GM18526 (cell line): ENCODE data around the gene PXDN.

Experiments used
- POLR2A ChIP-seq: IDR thresholded peaks from 3 replicates; pipeline ENCODE4 v1.6.1; 2011; ENCODE audit not compliant: insufficient read length; ENCODE audit errors: extremely low read depth

Gene PXDN

DNA sequence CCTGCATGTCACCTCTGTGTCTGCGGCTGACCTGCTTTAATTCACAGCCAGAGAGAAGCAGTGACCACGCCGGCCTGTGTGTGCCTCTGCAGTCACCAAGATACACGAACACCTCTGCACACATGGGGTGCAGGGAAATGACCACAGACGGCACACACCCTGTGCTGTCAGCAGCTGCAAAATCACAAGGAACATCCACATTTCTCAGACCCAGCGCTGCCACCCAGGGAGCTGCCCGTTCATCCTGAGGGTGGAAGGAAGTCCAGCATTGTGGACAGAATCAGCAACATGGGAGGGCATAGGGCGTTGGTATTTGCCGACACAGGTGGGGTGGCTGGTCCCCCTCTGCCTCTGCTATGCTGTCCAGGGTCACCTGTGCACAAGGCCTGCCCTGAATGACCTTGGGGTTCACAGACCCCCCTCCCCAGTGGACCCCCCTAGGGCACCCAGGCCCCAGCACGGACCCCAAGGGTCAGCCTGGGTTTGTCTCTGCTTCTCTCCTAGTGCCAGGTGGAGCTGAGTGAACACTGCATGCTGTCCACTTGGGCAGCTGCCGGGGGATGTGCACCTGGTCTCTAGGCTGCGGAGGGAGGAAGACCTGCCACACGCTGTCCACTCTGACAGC lies 107.4 kb downstream of the PXDN start:
- no peak for TF ChIP-seq POLR2A

DNA sequence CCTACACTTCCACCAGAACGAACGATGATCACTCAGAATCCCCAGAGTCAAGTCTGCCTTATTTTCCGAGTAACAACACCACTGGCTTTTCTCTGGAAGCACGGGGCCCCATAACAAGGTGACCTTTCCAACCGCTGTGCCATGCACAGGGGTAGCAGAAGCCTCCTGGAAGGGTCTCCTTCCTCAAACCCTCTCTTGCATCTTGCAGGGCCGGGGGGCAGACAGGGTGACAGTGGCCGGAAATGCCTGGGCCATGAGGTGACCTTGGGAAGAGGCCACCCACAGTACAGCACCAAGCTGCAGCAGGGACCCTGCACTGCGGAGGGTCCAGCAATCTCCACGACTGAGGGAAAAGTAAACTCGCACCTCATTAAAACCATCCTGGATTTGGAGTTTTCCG lies 108.5 kb downstream of the PXDN start:
- no peak for TF ChIP-seq POLR2A

DNA sequence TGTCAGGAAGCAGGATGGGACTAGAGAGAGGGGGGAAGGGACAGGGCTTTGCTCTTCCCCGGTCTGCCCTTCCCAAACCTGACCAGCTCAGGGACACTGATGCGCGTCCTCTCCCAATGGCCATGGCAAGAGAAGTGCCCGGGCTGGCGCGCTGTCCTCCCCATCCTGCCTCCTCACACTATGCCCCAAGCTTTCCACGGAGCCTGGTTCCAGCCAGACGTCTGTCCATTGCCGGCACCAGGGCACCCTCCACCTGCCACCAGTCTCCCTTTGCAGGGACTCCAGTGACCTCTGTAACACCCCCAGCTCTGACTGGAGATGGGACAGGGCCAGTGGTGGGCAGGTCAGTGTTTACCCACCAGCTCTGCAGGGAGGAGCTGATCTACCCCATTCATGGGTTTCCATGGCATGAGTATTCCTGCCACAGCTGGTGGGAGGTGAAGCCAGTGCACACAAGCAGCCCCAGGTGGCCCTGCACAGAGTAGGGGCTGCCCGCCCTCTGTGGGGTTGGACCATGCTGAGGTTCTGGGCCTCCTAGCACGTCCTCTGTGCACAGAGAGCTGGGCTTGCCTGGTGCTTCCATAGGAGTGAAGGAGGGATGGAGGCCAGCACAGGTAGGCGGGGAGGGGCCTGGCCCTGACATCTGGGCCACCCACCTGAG lies 109.5 kb downstream of the PXDN start:
- TF ChIP-seq POLR2A: no peak

DNA sequence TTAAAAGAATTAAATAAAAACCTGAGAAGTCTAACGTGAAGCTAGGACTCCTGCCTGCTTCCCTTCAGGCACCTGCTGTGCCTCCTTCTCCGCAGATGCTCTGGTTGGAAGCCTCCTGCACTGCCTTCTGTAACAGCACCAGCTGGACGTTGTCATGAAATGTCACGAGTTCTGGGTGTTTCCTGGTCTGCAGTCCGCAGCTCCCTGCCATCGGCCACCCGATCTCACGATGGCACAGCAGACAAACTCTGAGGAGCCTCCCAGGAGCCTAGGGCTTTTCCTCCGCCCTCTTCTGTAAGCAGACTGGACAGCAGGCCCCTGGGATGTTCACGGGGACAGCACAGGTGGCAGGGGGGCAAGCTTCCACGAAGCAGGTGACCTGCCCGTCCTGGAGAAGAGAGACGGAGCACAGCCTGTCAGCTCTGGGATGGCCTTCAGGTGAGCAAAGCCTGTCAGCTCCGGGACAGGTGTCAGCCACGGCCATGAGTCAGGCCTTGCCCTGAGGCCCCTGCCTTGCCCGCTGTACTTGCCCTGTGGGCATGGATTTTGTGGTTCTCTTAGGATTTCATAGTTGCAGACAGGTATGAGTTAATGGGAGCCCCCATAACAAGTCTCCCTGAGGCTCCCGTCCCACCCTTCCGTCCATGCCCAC lies 110.3 kb downstream of the PXDN start:
- TF ChIP-seq POLR2A: no peak

DNA sequence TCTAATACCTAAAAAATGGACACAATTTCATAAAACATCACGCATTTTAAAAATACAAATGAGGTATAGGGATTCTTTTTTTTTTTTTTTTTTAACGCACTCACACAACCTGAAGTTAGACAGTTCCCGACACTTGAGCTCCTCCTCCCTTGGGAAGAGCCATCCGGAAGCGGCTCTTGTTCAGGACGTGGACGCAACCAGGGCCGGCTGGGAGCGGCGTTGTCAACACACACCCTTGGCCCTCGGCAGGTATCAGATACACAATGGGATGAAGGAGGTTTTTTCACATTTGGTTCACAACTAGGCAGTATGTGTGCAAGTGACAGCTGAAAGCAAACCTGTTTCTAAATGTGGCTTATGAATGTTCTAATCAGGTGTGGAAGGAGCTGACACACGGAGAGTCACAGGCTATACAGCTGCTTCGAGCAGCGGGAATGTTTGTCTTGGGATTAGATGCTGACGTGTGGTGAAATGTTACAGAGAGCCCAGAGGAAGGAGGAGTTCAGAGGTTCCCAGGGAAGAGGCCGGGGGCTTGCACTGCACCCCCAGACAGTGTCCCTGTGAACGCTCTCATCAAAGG lies 111.1 kb downstream of the PXDN start:
- no peak for TF ChIP-seq POLR2A

DNA sequence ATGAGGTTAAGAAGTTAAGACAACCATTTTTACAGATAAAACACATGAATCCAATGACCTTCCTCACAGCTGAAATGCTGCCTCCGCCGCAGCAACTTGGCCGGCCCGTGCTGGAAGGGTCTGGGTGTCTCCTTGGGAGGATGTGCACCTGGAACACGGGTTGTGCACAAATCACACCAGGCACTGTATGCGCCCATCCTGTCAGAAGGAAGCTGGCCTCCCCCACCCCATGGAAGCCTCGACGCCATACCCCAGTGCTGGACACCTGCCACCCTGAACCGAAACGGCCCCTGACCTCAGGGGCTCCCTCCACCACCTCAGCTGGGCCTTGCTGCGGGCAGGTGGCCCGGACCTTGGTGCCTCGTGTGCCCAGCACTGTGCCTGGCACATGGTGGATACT lies 111.8 kb downstream of the PXDN start:
- no peak for TF ChIP-seq POLR2A

DNA sequence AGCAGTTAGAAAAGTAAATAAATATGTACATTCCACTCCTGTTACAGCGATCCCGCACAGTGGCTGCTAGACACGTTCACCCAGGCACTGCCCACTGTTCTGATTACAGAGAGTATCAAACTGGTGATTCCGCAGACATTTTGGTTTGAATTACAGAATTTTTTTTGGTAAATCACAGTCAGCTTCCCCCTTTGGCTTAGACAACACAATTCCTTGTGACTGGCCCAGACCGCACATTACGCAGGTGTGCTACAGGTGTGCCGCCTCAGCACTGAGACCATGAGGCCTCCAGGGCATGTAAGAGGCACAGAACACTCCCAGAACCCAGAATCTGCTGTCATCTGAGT lies 112.3 kb downstream of the PXDN start:
- TF ChIP-seq POLR2A: no peak

DNA sequence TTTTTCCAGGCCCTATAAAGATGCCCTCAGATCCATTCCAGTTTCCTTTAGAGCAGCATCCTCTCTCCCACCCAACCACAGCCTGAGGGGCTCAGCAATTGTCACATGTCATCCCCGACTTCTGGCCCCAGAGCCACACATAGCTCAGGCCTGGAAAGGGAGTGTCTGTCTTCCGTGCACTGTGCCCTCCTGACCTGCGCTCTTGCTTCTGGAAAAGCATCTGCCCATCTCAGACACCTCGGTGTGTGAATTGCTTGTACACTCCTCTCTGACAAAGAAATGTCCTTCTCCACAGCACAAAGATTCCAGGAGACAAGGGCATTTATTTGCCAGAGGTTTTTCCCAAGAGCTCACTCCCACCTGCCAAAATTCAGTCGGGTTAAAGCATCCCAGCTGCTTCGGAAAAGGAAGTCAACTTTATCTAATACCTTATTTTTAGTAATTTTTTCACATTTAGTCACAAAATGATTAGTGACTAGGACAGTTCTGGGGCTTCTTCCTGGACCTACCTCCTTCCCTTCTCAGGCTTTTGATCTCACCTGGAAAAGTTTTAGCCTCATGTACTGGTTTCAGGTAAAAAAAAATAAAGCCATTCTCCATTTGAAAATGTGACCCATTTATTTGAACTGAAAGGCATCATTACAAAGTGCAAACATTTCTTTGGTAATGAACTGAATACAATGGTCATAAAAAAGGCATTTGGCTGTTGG lies 112.9 kb downstream of the PXDN start:
- no peak for TF ChIP-seq POLR2A

DNA sequence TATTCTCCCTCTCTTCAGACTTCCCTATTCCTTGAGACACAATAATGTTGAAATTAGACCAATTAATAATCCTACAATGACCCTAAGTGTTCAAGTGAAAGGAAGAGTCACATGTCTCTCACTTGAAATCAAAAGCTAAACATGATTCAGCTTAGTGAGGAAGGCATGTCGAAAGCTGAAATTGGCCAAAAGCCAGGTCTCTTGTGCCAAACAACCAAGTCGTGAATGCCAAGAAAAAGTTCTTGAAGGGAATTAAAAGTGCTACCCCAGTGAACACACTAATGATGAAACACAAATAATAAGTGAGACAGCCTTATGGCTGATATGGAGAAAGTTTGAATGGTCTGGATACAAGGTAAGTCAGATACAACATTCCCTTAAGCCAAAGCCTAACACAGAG lies 115.4 kb downstream of the PXDN start:
- no peak for TF ChIP-seq POLR2A

DNA sequence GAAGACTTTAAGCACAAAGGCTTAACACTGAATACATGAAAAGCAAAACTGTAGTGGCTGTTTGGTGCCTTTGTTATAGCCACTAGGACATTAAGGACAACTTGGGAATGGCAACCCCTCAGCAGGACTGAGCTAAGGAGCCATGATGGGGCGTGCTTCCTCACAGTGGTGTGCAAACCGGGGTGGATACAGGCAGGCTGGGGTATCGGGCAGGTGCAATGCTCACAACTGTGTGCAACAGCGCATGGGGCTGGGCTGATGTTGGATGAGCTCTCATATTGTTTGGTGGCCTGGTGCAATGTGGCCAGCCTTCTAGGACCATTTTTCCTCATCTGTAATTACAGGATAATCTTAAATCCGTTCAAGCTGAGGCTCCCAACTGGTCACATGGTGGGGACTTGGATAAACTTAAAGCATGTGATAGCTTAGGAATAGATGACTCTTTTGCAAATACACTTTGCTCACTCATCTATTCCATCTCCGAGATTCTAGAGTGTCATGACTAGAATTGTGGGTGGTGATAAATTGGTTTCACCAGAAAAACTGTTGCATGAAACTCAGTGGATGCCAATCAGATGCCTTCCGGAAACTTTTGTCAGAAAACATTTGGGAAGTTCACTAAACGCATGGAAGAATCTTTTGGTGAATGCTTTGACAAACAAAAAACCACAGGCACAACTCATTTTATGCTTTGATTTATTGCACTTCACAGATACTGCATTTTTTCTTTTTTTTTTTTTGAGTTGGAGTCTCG lies 116.5 kb downstream of the PXDN start:
- no peak for TF ChIP-seq POLR2A

DNA sequence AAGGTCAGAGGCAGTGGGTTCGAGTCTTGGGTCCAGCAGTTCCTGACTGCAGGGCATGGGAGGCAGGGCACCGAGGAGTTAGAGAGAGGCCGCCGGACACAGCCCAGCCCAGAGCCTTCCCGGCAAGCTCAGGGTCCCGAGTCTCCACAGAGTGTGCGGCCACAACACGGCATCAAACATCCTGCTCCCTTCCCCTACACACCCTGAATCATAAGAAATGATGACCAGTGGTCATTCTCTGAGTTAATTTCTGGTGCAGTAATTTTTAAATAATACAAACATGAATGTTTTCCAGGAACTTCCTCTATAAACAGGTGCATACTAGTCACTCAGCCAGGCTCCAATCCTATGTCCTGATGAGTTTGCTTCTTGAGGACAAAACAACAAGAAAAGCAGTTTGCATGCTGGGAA lies 118.0 kb downstream of the PXDN start:
- no peak for TF ChIP-seq POLR2A

DNA sequence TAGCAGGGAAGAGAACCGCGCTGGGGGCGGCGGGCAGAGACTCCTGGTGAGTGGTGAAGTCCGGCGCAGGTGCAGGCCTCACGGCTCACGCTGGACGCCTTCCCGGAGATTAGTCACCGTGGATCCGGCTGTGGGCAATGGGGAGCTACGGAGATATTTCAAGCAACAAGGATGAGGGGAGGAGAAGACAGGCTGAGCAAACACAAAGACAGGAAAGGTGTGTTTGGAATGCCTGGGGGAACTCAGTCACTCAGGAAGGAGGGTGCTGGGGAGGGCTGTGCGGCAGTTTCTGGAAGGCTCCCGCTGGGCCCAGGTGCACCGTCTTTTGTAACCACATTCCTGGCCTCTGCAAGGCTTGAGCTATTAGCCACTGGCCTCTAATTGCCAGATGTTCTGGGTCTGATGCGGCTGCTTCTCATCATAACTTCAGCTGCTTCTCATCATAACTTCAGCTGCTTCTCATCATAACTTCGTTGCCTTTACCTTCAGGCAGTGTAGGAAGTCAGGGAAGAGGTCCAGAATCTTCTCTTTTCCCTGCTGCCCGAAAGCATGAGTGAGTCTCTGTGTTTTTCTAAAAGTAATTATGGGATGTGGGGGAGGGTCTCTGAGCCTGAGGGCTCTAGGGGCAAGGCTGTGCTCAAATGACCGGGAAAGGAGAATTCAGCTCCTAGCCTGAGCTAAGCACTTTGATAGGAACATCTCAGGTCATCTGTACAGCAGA lies 118.9 kb downstream of the PXDN start:
- TF ChIP-seq POLR2A: no peak

DNA sequence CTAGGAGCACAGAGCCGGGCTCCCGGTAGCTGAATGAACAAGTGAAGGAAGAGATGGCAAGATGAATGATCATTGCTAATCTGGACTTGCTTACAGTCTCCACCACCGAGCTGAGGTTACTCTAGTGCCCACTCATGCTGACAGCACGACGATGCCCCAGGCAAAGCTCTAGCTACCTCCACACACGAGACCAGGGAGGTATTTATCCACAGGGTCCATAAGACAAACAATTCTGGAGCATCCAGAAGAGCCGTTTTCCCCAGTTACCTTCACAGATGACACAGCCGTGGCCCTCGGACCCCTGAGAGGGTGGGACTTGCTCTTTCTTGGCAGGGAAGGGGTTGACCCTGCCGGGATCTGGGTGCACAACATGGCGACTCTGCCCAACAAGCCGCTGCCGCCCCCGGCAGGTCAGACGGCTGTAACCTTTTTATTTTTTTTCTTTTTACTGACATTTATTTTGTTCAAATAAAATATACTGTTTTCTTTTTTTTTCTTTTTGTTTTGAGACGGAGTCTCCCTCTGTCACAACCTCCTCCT lies 120.3 kb downstream of the PXDN start:
- no peak for TF ChIP-seq POLR2A

DNA sequence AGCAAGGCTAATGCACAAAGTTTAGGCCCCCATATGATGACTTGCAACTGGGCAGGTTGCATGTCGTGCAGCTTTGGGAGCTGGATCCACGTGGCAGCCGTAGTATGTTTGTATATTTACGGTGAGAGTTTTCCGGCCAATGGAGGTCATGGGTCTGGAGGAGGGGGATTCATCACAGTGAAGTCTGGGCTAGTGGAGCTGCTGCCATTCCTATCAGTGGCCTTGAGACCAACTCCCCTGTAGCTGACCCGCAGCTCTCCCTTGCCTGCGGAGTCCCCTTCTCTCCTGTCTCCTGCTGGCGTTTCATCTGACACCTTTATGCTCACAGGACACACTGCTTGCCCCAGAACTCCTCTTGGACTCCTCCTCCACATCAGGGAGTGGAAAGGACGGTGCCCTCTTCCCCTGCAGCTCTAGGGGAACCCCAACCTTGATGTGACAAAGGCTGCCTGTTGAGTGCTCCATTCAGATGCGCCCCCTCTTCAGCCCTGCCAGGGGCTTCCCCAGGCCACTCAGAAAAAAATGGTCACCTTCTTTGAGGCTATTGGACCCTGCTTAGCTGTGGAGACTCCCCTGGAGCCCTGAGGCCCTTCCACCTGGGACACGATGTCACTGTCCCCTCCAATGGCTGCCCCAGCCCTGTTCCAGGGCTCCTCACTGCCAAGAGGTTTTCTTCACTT lies 121.7 kb downstream of the PXDN start:
- TF ChIP-seq POLR2A: no peak

DNA sequence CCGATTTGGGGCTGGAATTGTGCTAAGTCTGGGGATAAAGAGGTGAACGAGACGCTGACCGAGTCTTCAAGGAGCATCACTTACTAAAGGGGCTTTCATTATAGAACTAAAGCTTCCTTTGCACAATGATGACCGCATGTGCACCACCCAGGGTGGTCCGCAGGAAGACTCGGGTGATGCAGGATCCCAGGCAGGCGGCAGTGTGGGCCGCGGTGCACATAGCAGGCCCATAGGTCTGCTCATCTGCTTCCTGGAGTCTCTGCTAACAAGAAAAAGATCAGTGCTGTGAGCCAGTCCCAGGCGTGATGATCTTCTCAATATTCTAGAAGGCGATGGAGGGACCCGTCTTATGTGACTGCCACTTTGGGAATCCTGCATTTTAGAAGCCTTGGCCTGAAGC lies 122.8 kb downstream of the PXDN start:
- TF ChIP-seq POLR2A: no peak
